AG09319 (cell line): Measurements from ENCODE around the gene SH3GL1.

ENCODE experiments used
- DNase-seq: peaks from one replicate; pipeline ENCODE4 v3.0.0-alpha.2; 2010; ENCODE audit warnings: low read depth; ENCODE audit errors: extremely low read depth
- CTCF ChIP-seq: IDR thresholded peaks from 2 replicates; pipeline ENCODE4 v1.5.1; 2011; ENCODE audit warnings: low read depth, mild to moderate bottlenecking, inconsistent platforms, low read length, moderate library complexity

The SH3GL1 gene

DNA sequence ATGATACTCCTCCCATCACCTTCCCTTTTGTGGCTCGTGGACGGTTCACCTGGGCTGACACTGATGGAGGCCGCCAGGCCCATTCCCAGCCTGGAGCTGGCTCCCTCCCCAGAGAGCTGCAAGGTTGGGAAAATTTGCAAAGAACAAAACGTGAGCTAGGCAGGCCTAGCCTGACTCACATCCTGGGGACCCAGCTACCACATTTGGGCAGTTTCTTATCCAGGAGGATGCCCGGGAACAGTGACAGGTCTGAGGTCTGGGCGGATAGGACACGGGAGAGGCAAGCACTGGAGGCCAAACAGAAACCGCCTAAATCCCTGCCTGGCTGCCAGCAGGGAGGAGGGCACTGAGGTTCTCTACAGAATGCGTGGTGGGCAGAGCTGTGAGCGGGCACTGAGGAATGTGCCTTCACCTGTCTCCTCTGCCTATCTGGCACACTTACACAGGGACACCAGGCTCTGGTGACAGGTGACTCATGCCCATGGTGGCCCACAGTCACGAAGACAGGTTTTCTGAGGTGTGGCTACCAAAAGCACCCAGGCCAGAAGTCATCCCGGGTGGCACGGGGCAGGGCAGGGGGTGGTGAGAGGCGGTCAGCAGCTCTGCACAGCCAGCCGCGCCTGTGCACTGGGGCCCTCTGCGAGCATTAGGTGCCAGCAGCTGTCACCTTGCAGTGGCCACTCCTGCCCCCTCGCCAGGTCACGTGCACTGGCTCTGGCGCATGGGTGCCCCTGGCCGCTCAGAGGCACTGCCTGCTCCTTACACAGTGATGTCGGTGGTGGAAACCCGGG lies 23.2 kb downstream of the SH3GL1 start:
- DNase-seq = no peak
- no peak for TF ChIP-seq CTCF

GRCh38 chr19:4376671-4376990 lies 23.7 kb downstream of the SH3GL1 start:
- no peak for TF ChIP-seq CTCF
- no peak for DNase-seq

- no peak for DNase-seq
- TF ChIP-seq CTCF = no peak
Measured at GRCh38 chr19:4376028-4376670, 24.2 kb downstream of the SH3GL1 start.

DNA sequence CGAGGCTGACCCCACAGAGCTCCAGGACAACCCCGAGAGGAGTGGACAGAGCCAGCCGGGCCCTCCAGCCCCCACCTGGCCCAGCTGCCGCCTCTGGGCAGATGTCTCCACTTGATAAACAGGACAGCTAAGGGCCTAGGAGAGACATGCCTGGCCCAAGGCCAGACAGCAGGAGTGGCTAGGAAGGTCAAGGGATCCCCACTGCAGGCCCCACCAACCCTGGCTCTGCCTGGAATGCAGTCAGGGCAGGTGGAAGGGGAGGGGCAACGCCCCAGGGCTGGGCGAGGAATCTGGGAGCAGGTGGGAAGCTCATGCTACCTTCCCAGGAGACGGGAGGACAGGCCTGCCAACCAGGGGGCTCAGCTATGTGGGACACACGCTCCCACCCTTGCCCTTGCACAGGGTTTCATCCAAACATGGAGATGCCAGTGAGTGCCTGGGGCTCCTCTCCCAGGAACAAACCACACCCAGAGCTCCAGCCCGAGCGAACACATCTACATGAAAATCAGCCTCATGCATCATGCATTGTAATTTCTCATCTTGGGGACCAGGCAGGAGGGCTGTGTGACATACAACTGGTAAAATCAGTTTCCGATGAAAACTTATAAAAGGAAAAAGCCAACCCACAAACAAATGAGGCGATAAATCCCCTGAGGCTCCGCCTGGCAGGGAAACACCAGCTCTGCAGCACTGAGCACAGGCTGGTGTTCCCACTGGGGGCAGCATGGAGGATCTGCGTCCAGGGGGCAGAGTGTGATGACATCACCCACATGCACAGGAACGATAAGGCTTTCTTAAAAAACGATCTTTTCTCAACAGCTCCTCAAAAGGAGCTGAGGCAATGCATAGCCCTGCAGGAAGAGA lies 25.0 kb downstream of the SH3GL1 start:
- DNase-seq = no peak
- peak; percentile 46 for TF ChIP-seq CTCF

DNA sequence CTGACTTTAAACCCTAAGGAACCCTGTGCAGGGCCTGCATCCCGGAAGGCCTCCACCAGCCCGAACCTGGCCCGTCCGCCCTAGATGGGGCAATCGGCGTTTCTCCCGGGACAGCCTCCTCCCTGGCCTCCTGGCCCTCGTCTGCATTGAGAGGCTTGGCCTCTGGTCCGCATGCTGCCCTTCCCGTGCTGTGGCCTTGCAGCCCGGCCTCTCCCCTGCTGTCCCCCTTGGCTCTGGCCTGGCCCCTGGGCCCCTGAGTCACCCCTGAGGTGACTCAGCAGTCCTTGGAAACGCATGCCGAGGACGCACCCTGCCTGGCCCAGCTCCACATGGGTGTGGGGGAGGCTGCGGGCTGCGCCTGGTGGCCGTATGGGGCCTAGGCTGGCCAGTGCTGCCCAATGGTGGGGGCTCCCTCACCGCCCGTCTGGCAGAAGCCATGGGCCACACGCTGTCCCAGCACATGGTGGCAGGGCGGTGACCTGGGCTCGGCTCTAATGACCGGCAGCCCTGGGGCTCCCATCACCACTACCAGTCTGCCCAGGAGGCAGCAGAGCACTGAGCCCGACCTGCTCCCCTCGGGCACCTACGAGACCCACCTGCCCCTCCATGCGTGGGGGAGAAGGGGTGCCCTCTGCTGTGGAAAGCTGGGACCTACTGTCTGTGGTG lies 25.7 kb downstream of the SH3GL1 start:
- peak; percentile 70 for DNase-seq
- TF ChIP-seq CTCF = no peak; the same call in 1 of the 2 replicates

- DNase-seq = no peak
- TF ChIP-seq CTCF = no peak
Measured at GRCh38 chr19:4373601-4374497, 26.5 kb downstream of the SH3GL1 start.
